Heart right ventricle (tissue), 16 donors: ENCODE measurements around the gene INSYN1. TPM values are rescaled to one million over a fixed set of nuclear protein-coding genes. Genes with fewer than 3 reads are reported as not detected.

Experiments
- ATAC-seq, 8 donors: fragments of 200-7000 bp; cut with Tn5 transposase; one replicate each; pipeline ENCODE4 v1.9.1; 2020; ENCODE audit warnings: mild to moderate bottlenecking in 8 of 8, moderate library complexity in 8 of 8, moderate number of reproducible peaks in 1 of 8
- DNase-seq, 2 donors: peaks; one replicate each; pipeline ENCODE4 v3.0.0-alpha.2; 2020
- H3K27ac ChIP-seq, 10 donors: fragments of 200-600 bp; sonication (generic) in 2 of 10; one replicate each; pipeline versions ENCODE4 v1.5.0 to v1.8.0; 2020 to 2022; ENCODE audit warnings: mild to moderate bottlenecking in 3 of 10
- H3K27me3 ChIP-seq, 7 donors: fragments of 200-600 bp; one replicate each; pipeline ENCODE4 v1.8.0; 2021 to 2022; ENCODE audit warnings: mild to moderate bottlenecking in 2 of 7
- H3K36me3 ChIP-seq, 9 donors: fragments of 200-600 bp; sonication (generic) in 1 of 9; one replicate each; pipeline versions ENCODE4 v1.5.0 to v1.8.0; 2020 to 2022; ENCODE audit warnings: mild to moderate bottlenecking in 2 of 9
- H3K4me1 ChIP-seq, 9 donors: fragments of 200-600 bp; sonication (generic) in 1 of 9; one replicate each; pipeline versions ENCODE4 v1.5.0 to v1.8.0; 2020 to 2022; ENCODE audit warnings: mild to moderate bottlenecking in 4 of 9
- H3K4me3 ChIP-seq, 10 donors: fragments of 200-600 bp; sonication (generic) in 2 of 10; one replicate each; pipeline versions ENCODE4 v1.5.0 to v1.8.0; 2020 to 2022; ENCODE audit warnings: mild to moderate bottlenecking in 7 of 10, moderate library complexity in 2 of 10
- H3K9me3 ChIP-seq, 11 donors: fragments of 200-600 bp in 10 of 11; sonication (generic) in 2 of 11; one replicate each; pipeline versions ENCODE4 v1.5.0 to v1.8.0; 2013 to 2022; ENCODE audit warnings: mild to moderate bottlenecking in 2 of 11, control low read depth in 1 of 11, moderate library complexity in 1 of 11
- CTCF ChIP-seq, 9 donors: fragments of 200-600 bp; sonication (generic) in 2 of 9; IDR thresholded peaks; one replicate each; pipeline versions ENCODE4 v1.5.0 to v1.8.0; 2021 to 2022; ENCODE audit warnings: antibody characterized with exemption in 9 of 9, mild to moderate bottlenecking in 5 of 9, moderate library complexity in 1 of 9
- WGBS, 2 donors: extraction: QIAGEN DNeasy Blood & Tissue Kit; methylation state at CpG; one replicate each; pipeline ENCODE4 v1.1.7; 2013; ENCODE audit warnings: inconsistent platforms in 1 of 2; 5-methylcytosine and 5-hydroxymethylcytosine counted together
- intact Hi-C, 10 donors: fragments of 100-400 bp; cut with DNase I; formaldehyde crosslinking; loops; one replicate each; pipeline versions ENCODE4 v1.11.1 to v1.14.2; 2022
- polyA plus RNA-seq, 2 donors: library from polyadenylated mRNA; stranded (reverse); fragments of 200-250 nt; gene quantifications; one replicate each; pipeline ENCODE4 v1.2.3, GENCODE V29; 2013
- total RNA-seq, 10 donors: library from RNA; stranded (reverse); fragmentation: NEBNext Ultra II Directional in 3 of 10; extraction: Animal tissue kit (Norgen Biotek cat#: 25700) in 3 of 10; gene quantifications; one replicate each; pipeline versions ENCODE4 v1.2.1 to v1.2.4, GENCODE V29; 2021 to 2023
- donor health status: Arrhythmogenic right ventricular cardiomyopathy.
- donor health status: ischemic (EF 13 %, LVEDD 7.1; RV severe dilation, severe dysfunction).
- donor health status: healthy with polysubstance abuse.
- donor health status: DM: no; HTN: yes; CAD: no.
- donor health status: DM: no; HTN: no; CAD: no.
- donor health status: ischemic (EF 25% LVEDD 6.9; RV normal size, moderate dysfunction).
- donor health status: ischemic (EF 25% LVEDD 5.7; RV mildly dilated, moderate dysfunction).
- donor health status: healthy.
- donor health status: DM: yes; HTN: yes; CAD: no.
- donor health status: Ischemic cardiomyopathy.
- donor health status: ischemic (EF 35%, LVEDD 5.7; RV mildly dilated, moderate dysfunction).
- donor health status: nonischemic (EF 11% LVEDD 7.7; RV severe dilation, severe dysfunction).
- donor health status: DM: yes; HTN: yes; CAD: no.
- donor health status: PGD.
- donor health status: ischemic (EF 29% LVEDD 5.4; RV normal size, mild dysfunction).
- donor health status: nonischemic (EF 23%, LVEDD 6.1; RV moderate dilation, normal function).

Gene INSYN1
- total and polyA plus RNA-seq, 12 donors, result 56.4 to 221 (median 92.5) TPM

DNA sequence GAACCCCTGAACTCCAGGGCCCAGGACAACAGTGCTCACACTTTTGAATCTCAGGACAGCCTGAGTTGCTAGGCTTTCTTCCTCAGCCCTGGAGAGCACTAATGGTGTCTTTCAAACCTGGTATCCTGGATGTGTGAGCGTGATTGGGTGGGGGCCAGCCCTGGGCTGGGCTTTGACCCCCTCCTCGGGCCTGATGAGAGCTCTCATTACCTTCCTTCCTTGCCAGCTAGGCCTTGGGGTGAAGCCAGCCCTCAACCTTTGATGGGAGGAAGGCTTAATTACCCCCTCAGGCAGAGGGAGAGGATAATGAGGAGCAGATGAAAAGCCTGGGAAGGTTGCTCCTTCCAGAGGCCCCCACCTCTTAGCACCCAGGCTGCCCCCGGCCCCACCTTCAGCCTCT lies 31.1 kb upstream of the INSYN1 start:
- DNase-seq (no peak), ATAC-seq (no peak)
- Histone ChIP-seq H3K27me3 (no peaks in the 10 kb centered on the region), H3K4me3 (no peak overlapping the region), H3K27ac (no peak overlapping the region), H3K4me1 (peaks cover 0 to 21% (median 5%) of the 10 kb centered on the region in 9 donors), H3K9me3 (no peaks in the 10 kb centered on the region), H3K36me3 (no peaks in the 10 kb centered on the region)
- intact Hi-C loops, result no loop called here
- TF ChIP-seq CTCF (IDR thresholded peaks at IDR 0.05), result no peak
- 70 to 71% methylated on average over 3 of the region's 3 CpGs for WGBS, 2 donors

DNA sequence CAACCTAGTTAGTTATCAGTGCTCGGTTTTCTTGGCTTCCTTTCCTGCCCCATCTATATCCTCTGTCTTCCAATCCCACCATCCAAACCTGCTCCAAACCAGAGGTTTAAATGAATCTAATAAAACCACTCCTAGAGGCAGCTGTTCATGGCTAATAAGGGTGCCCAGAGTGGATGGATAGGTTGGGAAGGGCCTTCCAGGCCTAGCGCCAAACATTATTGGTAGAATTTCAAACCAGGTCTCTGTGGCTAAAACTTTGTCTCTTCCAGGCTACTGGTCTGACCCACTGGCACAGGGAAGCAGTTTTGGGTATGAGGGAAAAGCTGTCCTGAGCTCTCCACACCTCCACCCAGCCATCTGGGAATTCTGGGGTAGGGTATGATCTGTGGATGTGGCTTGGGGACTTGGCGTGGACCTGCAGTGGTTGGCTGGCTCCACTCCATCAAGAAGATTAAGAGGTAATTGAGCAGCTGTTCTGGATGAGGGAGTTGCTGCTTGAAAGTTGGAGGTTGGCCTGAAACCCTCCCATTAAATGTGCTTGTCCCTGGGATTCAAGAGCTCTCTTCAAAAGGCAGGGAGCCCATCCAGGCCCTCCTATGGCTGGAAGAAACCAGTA lies 29.3 kb upstream of the INSYN1 start:
- intact Hi-C loops, result no loop called here
- no peak overlapping the region for H3K27ac ChIP-seq
- no peaks in the 10 kb centered on the region for H3K9me3 ChIP-seq
- H3K4me3 ChIP-seq, result no peak overlapping the region
- 72 to 82% methylated on average over 3 of the region's 3 CpGs for WGBS, 2 donors
- TF ChIP-seq CTCF (IDR thresholded peaks at IDR 0.05), result no peak
- H3K27me3 ChIP-seq, result no peaks in the 10 kb centered on the region
- H3K4me1 ChIP-seq, result peaks cover 0 to 21% (median 5%) of the 10 kb centered on the region in 9 donors
- ATAC-seq, result no peak
- no peak for DNase-seq
- H3K36me3 ChIP-seq, result no peaks in the 10 kb centered on the region

DNA sequence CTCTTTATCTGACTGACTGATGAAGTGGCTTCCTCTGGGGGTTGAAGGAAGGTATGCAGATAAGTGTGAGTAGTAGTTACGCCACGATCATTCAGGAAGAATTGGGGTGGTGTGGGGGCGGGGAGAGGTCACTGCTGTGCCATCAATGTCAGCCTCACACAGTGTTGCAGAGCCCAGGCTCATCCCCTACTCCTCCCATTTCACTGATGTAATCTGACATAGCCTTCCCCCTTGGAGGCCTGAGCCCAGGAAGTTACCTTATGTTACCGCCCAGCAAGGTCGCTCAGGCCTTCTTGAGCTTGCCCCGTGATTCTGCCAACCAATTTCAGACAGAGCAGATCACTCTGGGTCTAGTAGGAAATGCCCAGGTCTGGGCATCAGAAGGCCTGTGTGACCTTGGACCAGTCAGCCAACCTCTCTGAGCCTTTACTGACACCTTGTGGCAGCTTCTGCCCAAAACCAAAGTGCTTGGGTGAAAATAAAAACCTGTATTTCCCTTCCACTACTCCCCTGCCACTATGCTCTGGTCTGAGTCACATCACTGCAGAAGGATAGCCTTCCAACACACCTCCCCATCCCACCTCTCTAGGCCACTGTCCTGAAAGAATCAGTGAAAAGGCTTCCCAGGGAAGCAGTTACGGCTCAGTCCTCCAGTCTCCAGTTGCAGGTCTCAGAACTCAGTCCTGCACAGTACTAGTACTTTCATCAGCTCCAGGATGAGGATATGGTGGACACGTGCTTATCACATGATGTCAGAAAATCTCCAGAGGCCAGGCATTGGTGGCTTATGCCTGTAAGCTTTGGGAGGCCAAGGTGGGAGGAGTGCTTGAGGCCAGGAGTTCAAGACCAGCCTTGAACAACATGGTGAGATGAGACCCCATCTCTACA lies 28.1 kb upstream of the INSYN1 start:
- peak in 1 of 8 donors; percentile 22 for ATAC-seq
- intact Hi-C loops, result no loop called here

More for the DNA sequence above, 28.1 kb upstream of the INSYN1 start:
- Histone ChIP-seq H3K4me3 (no peak overlapping the region), H3K36me3 (no peaks in the 10 kb centered on the region), H3K27ac (no peak overlapping the region), H3K4me1 (peaks cover 0 to 13% (median 0%) of the 10 kb centered on the region in 9 donors), H3K27me3 (no peaks in the 10 kb centered on the region), H3K9me3 (no peaks in the 10 kb centered on the region)
- 64 to 72% methylated on average over 8 of the region's 8 CpGs for WGBS, 2 donors
- no peak for DNase-seq
- TF ChIP-seq CTCF (IDR thresholded peaks at IDR 0.05), result peak in 2 of 9 donors; percentile 20 to 22
